OCI-M1 (cell line): ENCODE data around the gene USP4.
"Not testable (repeated sequence)": the region's sequence is repeated elsewhere in the genome, so short reads cannot be mapped to it uniquely, and the experiment has no call there.

ENCODE experiments used
- DNase-seq: peaks from one replicate; lab custom pipeline; 2025; lab: John Stamatoyannopoulos, UW

USP4 gene

DNA sequence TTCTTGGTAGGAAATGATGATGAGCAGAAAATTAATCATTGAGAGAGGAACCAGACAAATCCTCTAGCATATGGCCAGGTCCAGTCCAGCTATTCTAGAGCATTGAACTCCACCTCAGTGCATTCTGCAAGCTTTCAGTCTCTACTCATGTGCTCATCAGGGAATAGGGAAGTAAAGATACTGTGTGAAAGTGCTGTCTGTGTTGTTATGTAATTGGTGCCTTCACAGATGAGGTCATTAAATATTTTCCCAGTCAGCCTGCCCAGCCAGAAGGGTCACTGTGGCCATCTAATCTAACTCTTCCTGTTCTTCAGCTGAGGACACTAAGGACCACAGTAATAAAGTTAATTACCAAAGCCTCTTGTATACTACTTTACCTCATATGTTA, 91.0 kb downstream of the USP4 start:
- DNase-seq, result peak; percentile 73

DNA sequence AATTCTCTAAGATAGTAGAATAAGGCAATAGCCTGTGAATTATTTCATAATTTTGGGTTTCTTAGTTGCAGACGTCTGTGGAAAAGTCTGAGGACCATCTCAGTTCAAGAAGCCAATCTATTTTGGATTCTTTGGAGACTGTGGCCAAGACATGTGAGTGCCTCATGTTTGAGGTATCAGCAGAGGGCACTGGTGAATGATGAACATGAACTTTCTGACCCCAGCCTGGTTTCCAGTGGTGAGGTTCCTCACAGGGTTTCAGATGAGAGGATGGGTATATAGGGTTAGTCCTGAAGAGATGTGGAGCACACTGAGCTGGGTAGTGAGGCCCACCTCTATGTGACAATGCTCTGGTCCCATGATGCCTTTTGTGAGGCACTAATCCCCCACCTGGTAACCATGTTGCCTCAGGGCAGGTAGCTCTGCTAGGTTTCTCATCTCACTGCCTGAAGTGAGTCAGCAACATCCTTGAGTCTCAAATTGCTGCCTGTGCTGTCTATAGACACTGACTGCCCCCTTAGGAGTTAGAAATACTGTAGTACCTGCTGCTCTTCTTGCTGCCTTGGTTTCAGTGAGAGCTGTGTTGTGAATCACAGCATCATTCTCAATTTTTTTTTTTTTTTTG, 95.2 kb downstream of the USP4 start:
- peak; percentile 36 for DNase-seq

DNA sequence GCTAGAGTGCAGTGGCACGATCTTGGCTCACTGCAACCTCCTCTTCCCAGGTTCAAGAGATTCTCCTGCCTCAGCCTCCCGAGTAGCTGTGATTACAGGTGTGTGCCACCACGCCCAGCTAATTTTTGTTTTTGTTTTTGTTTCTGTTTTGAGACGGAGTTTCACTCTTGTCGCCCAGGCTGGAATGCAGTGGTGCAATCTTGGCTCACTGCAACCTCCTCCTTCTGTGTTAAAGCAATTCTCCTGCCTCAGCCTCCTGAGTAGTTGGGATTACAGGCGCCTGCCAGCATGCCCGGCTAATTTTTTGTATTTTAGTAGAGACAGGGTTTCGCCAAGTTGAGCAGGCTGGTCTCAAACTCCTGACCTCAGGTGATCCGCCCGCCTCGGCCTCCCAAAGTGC, 99.8 kb downstream of the USP4 start:
- not testable (repeated sequence) for DNase-seq

DNA sequence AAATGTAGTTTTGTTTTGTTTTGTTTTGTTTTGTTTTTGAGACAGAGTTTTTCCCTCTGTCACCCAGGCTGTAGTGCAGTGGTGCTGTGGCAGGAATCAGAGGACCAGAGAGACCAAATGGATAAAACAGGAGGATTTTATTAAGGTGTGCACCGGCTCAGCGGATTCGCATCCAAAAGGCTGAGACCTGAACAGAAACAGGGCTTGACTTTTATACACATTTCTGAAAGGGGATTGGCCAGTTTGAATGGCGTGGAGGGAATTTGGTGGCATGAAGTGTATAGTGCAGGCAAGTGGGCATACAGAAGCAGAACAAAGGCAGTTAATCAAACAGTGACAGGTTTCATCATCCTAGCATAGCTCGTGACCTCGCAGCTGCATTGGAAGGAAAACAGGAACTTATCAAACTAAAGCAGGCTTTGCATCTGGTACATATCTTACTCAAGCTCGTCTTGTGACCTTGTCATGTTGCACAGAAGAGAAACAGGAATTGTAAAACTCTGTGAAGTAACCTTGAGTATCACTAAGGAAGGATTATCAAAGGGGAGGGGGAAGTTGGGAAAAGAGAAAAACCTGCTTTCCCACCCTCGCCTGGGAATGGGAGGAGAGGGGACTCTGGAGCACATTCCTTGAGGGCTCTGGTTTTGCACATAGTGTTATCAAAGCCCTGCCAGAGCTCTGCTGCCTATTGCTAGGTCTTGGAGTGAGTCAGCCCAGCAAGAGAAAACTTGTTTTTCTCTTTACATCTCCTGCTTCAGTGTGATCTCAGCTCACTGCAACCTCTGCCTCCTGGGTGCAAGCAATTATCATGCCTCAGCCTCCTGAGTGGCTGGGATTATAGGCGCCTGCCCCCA, 101.4 kb downstream of the USP4 start:
- peak; percentile 90 for DNase-seq

DNA sequence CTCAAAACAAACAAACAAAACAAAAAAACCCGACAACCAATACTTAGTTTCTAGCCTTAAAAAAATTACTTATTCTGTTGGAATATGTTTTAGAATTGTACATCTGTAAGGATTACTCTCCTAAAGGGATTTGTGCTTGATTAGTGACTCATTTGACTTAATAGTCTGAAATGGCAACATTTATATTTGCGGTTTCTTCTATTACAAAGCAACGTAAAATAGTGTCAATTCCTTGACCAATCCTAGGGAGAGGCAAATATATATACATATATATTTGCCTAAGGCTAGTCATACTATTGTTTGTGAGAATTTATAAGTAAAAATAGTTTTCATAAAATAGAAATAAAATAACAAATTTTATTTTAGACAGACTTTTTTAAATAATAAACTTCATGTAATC, 102.5 kb downstream of the USP4 start:
- no peak for DNase-seq

DNA sequence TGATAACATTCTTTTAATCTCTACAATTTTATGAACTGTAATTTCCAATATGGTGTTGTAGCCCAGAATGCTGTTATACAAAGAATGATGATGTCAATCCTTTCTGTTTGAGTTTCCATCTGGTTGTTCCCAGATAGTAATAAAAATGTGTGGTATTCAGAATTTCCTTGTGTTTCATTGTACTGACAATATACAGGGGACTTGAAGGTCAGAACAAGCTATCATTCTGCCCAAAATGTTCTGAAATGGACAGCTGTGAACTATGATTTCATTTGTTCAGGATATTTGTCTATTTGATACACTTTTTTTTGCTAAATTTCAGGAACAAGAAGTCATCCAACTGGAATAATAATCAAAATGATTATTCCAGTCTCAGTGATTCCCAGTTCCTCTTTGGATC, 103.6 kb downstream of the USP4 start:
- DNase-seq, result no peak

DNA sequence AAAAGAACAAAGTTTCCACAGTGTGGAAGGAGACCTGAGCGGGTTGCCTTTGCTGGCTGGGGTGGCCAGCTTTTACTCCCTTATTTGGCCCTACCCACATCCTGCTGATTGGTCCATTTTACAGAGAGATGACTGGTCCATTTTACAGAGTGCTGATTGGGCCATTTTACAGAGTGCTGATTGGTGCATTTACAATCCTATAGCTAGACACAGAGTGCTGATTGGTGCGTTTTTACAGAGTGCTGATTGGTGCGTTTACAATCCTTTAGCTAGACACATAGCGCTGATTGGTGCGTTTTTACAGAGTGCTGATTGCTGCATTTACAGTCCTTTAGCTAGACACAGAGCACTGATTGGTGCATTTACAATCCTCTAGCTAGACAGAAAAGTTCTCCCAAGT, 111.0 kb downstream of the USP4 start:
- DNase-seq, result not testable (repeated sequence)
